Esophagus squamous epithelium (tissue), 5 donors: Measurements from ENCODE around the gene COPS8. TPM values are rescaled to one million over a fixed set of nuclear protein-coding genes. Genes with fewer than 3 reads are reported as not detected.
A peak's percentile ranks its signal among the peaks of the same experiment; 100 is the strongest.

Experiments
- DNase-seq: peaks from one replicate; lab custom pipeline; 2025; lab: John Stamatoyannopoulos, UW
- H3K27ac ChIP-seq, 4 donors: fragments of 200-600 bp; sonication (generic); one replicate each; pipeline ENCODE4 v1.5.1; 2016 to 2019; ENCODE audit warnings: mild to moderate bottlenecking in 1 of 4
- H3K27me3 ChIP-seq, 4 donors: fragments of 200-600 bp; sonication (generic); 1 replicate in 3 of 4; 2 replicates in 1 of 4; pipeline versions ENCODE4 v1.5.1 to v1.6.0; 2017 to 2021; ENCODE audit warnings: antibody characterized with exemption in 1 of 4
- H3K36me3 ChIP-seq, 3 donors: fragments of 200-600 bp; sonication (generic); one replicate each; pipeline ENCODE4 v1.5.1; 2016 to 2019
- H3K4me1 ChIP-seq, 3 donors: fragments of 200-600 bp; sonication (generic); one replicate each; pipeline ENCODE4 v1.5.1; 2017 to 2019
- H3K4me3 ChIP-seq, 4 donors: fragments of 200-600 bp; sonication (generic); 1 replicate in 3 of 4; 2 replicates in 1 of 4; pipeline ENCODE4 v1.5.1; 2016 to 2019; ENCODE audit warnings: mild to moderate bottlenecking in 2 of 4, moderate library complexity in 1 of 4
- H3K9me3 ChIP-seq, 3 donors: fragments of 200-600 bp; sonication (generic); one replicate each; pipeline ENCODE4 v1.5.1; 2016 to 2019
- CTCF ChIP-seq, 6 experiments: fragments of 450-650 bp in 4 of 6; fragments of 200-600 bp in 2 of 6; sonication (generic) in 2 of 6; IDR thresholded peaks; one replicate each; pipeline ENCODE4 v1.5.1; 2016 to 2019; ENCODE audit warnings: antibody characterized with exemption in 6 of 6, mild to moderate bottlenecking in 4 of 6, moderate library complexity in 4 of 6
- POLR2A ChIP-seq, 4 donors: fragments of 450-650 bp; IDR thresholded peaks; one replicate each; pipeline ENCODE4 v1.6.1; 2017; ENCODE audit warnings: antibody characterized with exemption in 4 of 4, mild to moderate bottlenecking in 4 of 4, moderate library complexity in 3 of 4
- WGBS, 2 donors: methylation state at CpG; one replicate each; pipeline ENCODE4 v1.1.5; 2018; 5-methylcytosine and 5-hydroxymethylcytosine counted together
- intact Hi-C: fragments of 100-400 bp; cut with DNase I; formaldehyde crosslinking; loops from one replicate; pipeline ENCODE4 v1.15.0; 2022
- total RNA-seq, 4 donors: library from RNA; depleted of rRNA; stranded (reverse); fragments of >200 nt; gene quantifications; one replicate each; pipeline ENCODE4 v1.1.0, GENCODE V29; 2016
- donor health status: DM: yes; HTN: yes; CAD: no.

COPS8 gene
- total RNA-seq, 4 donors from 2014 or later: 26.9 to 69.0 (median 54.6) TPM

GRCh38 chr2:237129625-237130263 lies 44.1 kb downstream of the COPS8 start:
- Histone ChIP-seq H3K36me3 (no peaks in the 10 kb centered on the region), H3K4me1 (peaks cover 5 to 36% (median 14%) of the 10 kb centered on the region in 3 donors), H3K27me3 (no peaks in the 10 kb centered on the region), H3K27ac (no peak overlapping the region), H3K9me3 (no peaks in the 10 kb centered on the region), H3K4me3 (no peak overlapping the region)
- intact Hi-C loops: no loop called here
- WGBS, 2 donors: 85 to 98% methylated on average over 4 of the region's 4 CpGs
- TF ChIP-seq CTCF (IDR thresholded peaks at IDR 0.05): no peak
- no peak for TF ChIP-seq POLR2A (IDR thresholded peaks at IDR 0.05)
- DNase-seq: no peak

- intact Hi-C loops: no loop called here
- no peaks in the 10 kb centered on the region for H3K9me3 ChIP-seq
- WGBS, 2 donors: 89 to 93% methylated on average over 8 of the region's 8 CpGs
- peaks cover 5 to 36% (median 14%) of the 10 kb centered on the region in 3 donors for H3K4me1 ChIP-seq
- no peaks in the 10 kb centered on the region for H3K27me3 ChIP-seq
- DNase-seq: no peak
- H3K4me3 ChIP-seq: no peak overlapping the region
- H3K36me3 ChIP-seq: no peaks in the 10 kb centered on the region
- H3K27ac ChIP-seq: no peak overlapping the region
- TF ChIP-seq POLR2A (IDR thresholded peaks at IDR 0.05): no peak
- TF ChIP-seq CTCF (IDR thresholded peaks at IDR 0.05): no peak
These were observed 45.1 kb downstream of the COPS8 start for GRCh38 chr2:237130562-237131421.

GRCh38 chr2:237131749-237132533 lies 46.3 kb downstream of the COPS8 start:
- intact Hi-C loops: no loop called here
- DNase-seq: no peak
- H3K4me3 ChIP-seq: no peak overlapping the region
- no peaks in the 10 kb centered on the region for H3K36me3 ChIP-seq
- TF ChIP-seq POLR2A (IDR thresholded peaks at IDR 0.05): no peak
- TF ChIP-seq CTCF (IDR thresholded peaks at IDR 0.05): no peak
- 46 to 48% methylated on average over 6 of the region's 6 CpGs for WGBS, 2 donors
- peaks cover 5 to 25% (median 14%) of the 10 kb centered on the region in 3 donors for H3K4me1 ChIP-seq
- no peaks in the 10 kb centered on the region for H3K27me3 ChIP-seq
- H3K27ac ChIP-seq: peak overlapping the region in 3 of 4 donors; percentile 35 to 44 (median 39)
- no peaks in the 10 kb centered on the region for H3K9me3 ChIP-seq

- intact Hi-C loops: no loop called here
- H3K4me1 ChIP-seq: peaks cover 4 to 17% (median 10%) of the 10 kb centered on the region in 3 donors
- peak overlapping the region in 2 of 4 donors; percentile 1 to 25 for H3K27ac ChIP-seq
- 53 to 61% methylated on average over 4 to 5 of the region's 5 CpGs for WGBS, 2 donors
- TF ChIP-seq CTCF (IDR thresholded peaks at IDR 0.05) (peak in 3 of 6 experiments; percentile 16 to 59 (median 34)), POLR2A (IDR thresholded peaks at IDR 0.05) (no peak)
- no peak for DNase-seq
- no peak overlapping the region for H3K4me3 ChIP-seq
- no peaks in the 10 kb centered on the region for H3K36me3 ChIP-seq
- no peaks in the 10 kb centered on the region for H3K9me3 ChIP-seq
- H3K27me3 ChIP-seq: no peaks in the 10 kb centered on the region
These were observed 47.1 kb downstream of the COPS8 start for GRCh38 chr2:237132799-237133198.
